GM23338 (cell line): ENCODE data around the gene DOP1A. TPM values are rescaled to one million over a fixed set of nuclear protein-coding genes. Genes with fewer than 3 reads are reported as not detected.

ENCODE experiments used
- ATAC-seq: fragments of 200-7000 bp; cut with Tn5 transposase; 3 replicates; pipeline ENCODE4 v1.9.1; 2020
- DNase-seq: peaks from one replicate; pipeline ENCODE4 v3.0.0-alpha.2; 2015; ENCODE audit warnings: low spot score
- H2AFZ ChIP-seq: fragments of 200-600 bp; sonication (generic); 2 replicates; pipeline ENCODE4 v1.8.0; 2016; ENCODE audit warnings: antibody characterized with exemption, mild to moderate bottlenecking, moderate library complexity
- H3F3A ChIP-seq: fragments of 200-600 bp; sonication (generic); replicated peaks from 2 replicates; pipeline ENCODE4 v1.8.0; 2017; ENCODE audit warnings: antibody characterized with exemption, mixed run types, low read depth
- H3K27ac ChIP-seq: fragments of 200-600 bp; sonication (generic); 2 replicates; pipeline ENCODE4 v1.6.1; 2016; ENCODE audit warnings: low read depth
- H3K27me3 ChIP-seq: fragments of 200-600 bp; sonication (generic); 2 replicates; pipeline ENCODE4 v1.8.0; 2016; ENCODE audit warnings: mild to moderate bottlenecking, mixed run types, moderate library complexity; ENCODE audit not compliant: insufficient read depth
- H3K36me3 ChIP-seq: fragments of 200-600 bp; sonication (generic); 2 replicates; pipeline ENCODE4 v1.8.0; 2016; ENCODE audit warnings: mild to moderate bottlenecking; ENCODE audit not compliant: insufficient read depth
- H3K4me1 ChIP-seq: fragments of 200-600 bp; sonication (generic); 2 replicates; pipeline ENCODE4 v1.8.0; 2016; ENCODE audit warnings: mild to moderate bottlenecking, moderate library complexity; ENCODE audit not compliant: insufficient read depth
- H3K4me2 ChIP-seq: fragments of 200-600 bp; sonication (generic); 2 replicates; pipeline ENCODE4 v1.7.1; 2017; ENCODE audit warnings: mixed run types
- H3K4me3 ChIP-seq: fragments of 200-600 bp; sonication (generic); 2 replicates; pipeline ENCODE4 v1.6.1; 2016; ENCODE audit warnings: mixed run types
- H3K79me2 ChIP-seq: fragments of 200-600 bp; sonication (generic); replicated peaks from 2 replicates; pipeline ENCODE4 v1.8.0; 2017; ENCODE audit warnings: mild to moderate bottlenecking; ENCODE audit not compliant: insufficient read depth
- H3K9me2 ChIP-seq: fragments of 200-600 bp; sonication (generic); 2 replicates; pipeline ENCODE4 v1.8.0; 2017; ENCODE audit not compliant: insufficient read depth
- H4K20me1 ChIP-seq: fragments of 200-600 bp; sonication (generic); replicated peaks from 2 replicates; pipeline ENCODE4 v1.8.0; 2017; ENCODE audit warnings: mild to moderate bottlenecking; ENCODE audit not compliant: insufficient read depth
- H3K27ac Mint-ChIP-seq: 2 replicates; pipeline ENCODE4 v1.8.0; 2020; ENCODE audit warnings: inconsistent platforms, mild to moderate bottlenecking, moderate library complexity, mixed read lengths
- H3K27me3 Mint-ChIP-seq: 3 replicates; pipeline ENCODE4 v1.8.0; 2022; ENCODE audit warnings: low read depth, mild to moderate bottlenecking, moderate library complexity, mixed read lengths, inconsistent platforms; ENCODE audit not compliant: insufficient read depth, poor library complexity
- H3K36me3 Mint-ChIP-seq: 3 replicates; pipeline ENCODE4 v1.8.0; 2021; ENCODE audit warnings: low read depth, mild to moderate bottlenecking, inconsistent platforms, moderate library complexity, mixed read lengths
- H3K4me1 Mint-ChIP-seq: 3 replicates; pipeline ENCODE4 v1.8.0; 2020; ENCODE audit warnings: mild to moderate bottlenecking, inconsistent platforms, mixed read lengths
- H3K4me3 Mint-ChIP-seq: 3 replicates; pipeline ENCODE4 v1.8.0; 2021; ENCODE audit warnings: moderate library complexity, mild to moderate bottlenecking, inconsistent platforms, mixed read lengths
- H3K9me3 Mint-ChIP-seq: 3 replicates; pipeline ENCODE4 v1.8.0; 2020; ENCODE audit warnings: moderate library complexity, mild to moderate bottlenecking, inconsistent platforms, mixed read lengths
- CREB1 ChIP-seq: fragments of 250-450 bp; sonication (Bioruptor Pico); IDR thresholded peaks from 2 replicates; pipeline ENCODE4 v1.5.0; 2020; ENCODE audit warnings: low read depth, mild to moderate bottlenecking, moderate library complexity
- EZH2 ChIP-seq: fragments of 200-600 bp; sonication (generic); IDR thresholded peaks from one replicate; pipeline ENCODE4 v1.8.0; 2017; ENCODE audit warnings: antibody characterized with exemption, mild to moderate bottlenecking, low read depth; ENCODE audit not compliant: unreplicated experiment
- EZH2phosphoT487 ChIP-seq: fragments of 200-600 bp; sonication (generic); IDR thresholded peaks from one replicate; pipeline ENCODE4 v1.8.1; 2018; ENCODE audit warnings: antibody characterized with exemption; ENCODE audit not compliant: unreplicated experiment
- JUNB ChIP-seq: IDR thresholded peaks from one replicate; pipeline ENCODE4 v1.6.1; 2016; ENCODE audit warnings: antibody characterized with exemption; ENCODE audit not compliant: unreplicated experiment
- NANOG ChIP-seq: IDR thresholded peaks from 2 replicates; pipeline ENCODE4 v1.6.1; 2016; ENCODE audit warnings: antibody characterized with exemption, borderline replicate concordance
- POLR2AphosphoS5 ChIP-seq: IDR thresholded peaks from 2 replicates; pipeline ENCODE4 v1.6.1; 2016; ENCODE audit warnings: antibody characterized with exemption, low read depth
- STAT1 ChIP-seq: IDR thresholded peaks from one replicate; pipeline ENCODE4 v1.6.1; 2016; ENCODE audit warnings: antibody characterized with exemption; ENCODE audit not compliant: unreplicated experiment
- ZNF114 ChIP-seq: fragments of 250-450 bp; sonication (Bioruptor Pico); IDR thresholded peaks from 2 replicates; pipeline ENCODE4 v1.5.0; 2020; ENCODE audit warnings: mild to moderate bottlenecking, moderate library complexity
- ZNF331 ChIP-seq: fragments of 250-450 bp; sonication (Bioruptor Pico); IDR thresholded peaks from 2 replicates; pipeline ENCODE4 v1.5.0; 2020; ENCODE audit warnings: low read depth, mild to moderate bottlenecking, moderate library complexity
- polyA plus RNA-seq: library from polyadenylated mRNA; unstranded; fragments of >200 nt; fragmentation: Nextera tagmentation; extraction: Ambion mirVana; gene quantifications from 2 replicates; pipeline ENCODE4 v1.2.1, GENCODE V29; 2016
- total RNA-seq: library from RNA; depleted of rRNA; stranded (reverse); fragments of >200 nt; shearing (Covaris generic); gene quantifications from 2 replicates; pipeline ENCODE4 v1.2.3, GENCODE V29; 2014
- TF ChIP-seq, protein P1 (sequence below), 2 experiments: fragments of 200-600 bp in 1 of 2; sonication (generic) in 1 of 2; conservative IDR thresholded peaks; 2 replicates each; pipeline versions ENCODE4 v1.5.1 to v1.6.1; 2016 to 2017; ENCODE audit warnings: antibody characterized with exemption in 2 of 2, low read depth in 2 of 2, mild to moderate bottlenecking in 2 of 2, moderate library complexity in 1 of 2
- TF ChIP-seq, protein P2 (sequence below): IDR thresholded peaks from one replicate; pipeline ENCODE4 v1.6.1; 2018; ENCODE audit warnings: antibody characterized with exemption; ENCODE audit not compliant: unreplicated experiment
- TF ChIP-seq, protein P3 (sequence below): IDR thresholded peaks from 2 replicates; pipeline ENCODE4 v1.6.1; 2016; ENCODE audit warnings: antibody characterized with exemption
- TF ChIP-seq, protein P4 (sequence below): fragments of 250-450 bp; sonication (Bioruptor Pico); IDR thresholded peaks from 2 replicates; pipeline ENCODE4 v1.5.0; 2020; ENCODE audit warnings: mild to moderate bottlenecking, moderate library complexity

DOP1A gene
- total and polyA plus RNA-seq, 2 experiments from 2014 or later: 3.9 to 18.6 TPM

DNA sequence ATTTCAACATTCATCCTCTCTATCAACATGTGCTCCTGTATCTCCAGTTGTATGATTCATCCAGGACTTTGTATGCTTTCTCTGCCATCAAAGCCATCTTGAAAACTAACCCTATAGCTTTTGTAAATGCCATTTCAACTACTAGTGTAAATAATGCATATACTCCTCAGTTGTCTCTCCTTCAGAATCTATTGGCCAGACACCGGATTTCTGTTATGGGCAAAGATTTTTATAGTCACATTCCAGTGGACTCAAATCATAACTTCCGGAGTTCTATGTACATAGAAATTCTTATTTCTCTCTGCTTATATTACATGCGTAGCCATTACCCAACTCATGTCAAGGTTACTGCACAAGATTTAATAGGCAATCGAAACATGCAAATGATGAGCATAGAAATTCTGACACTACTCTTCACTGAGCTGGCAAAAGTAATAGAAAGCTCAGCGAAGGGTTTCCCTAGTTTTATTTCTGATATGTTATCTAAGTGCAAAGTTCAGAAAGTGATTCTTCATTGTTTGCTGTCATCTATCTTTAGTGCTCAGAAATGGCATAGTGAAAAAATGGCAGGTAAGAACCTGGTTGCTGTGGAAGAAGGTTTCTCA lies 70.7 kb downstream of the DOP1A start:
- Histone ChIP-seq H3K27me3 (no peaks in the 10 kb centered on the region), H3K27ac (no peak overlapping the region), H3K79me2 (no peaks in the 10 kb centered on the region), H3K4me1 (no peaks in the 10 kb centered on the region), H3F3A (no peaks in the 10 kb centered on the region), H2AFZ (no peak overlapping the region), H3K9me2 (no peaks in the 10 kb centered on the region), H3K36me3 (peaks cover 3% of the 10 kb centered on the region; the same call in 1 of the 2 replicates), H3K4me3 (no peak overlapping the region), H3K4me2 (no peak overlapping the region), H4K20me1 (no peaks in the 10 kb centered on the region)
- no peaks in the 10 kb centered on the region for H3K27me3 Mint-ChIP-seq
- H3K4me3 Mint-ChIP-seq: no peak overlapping the region
- peaks cover 14% of the 10 kb centered on the region; the same call in 2 of the 3 replicates for H3K36me3 Mint-ChIP-seq
- H3K4me1 Mint-ChIP-seq: no peaks in the 10 kb centered on the region
- DNase-seq (no peak), ATAC-seq (no peak)
- H3K27ac Mint-ChIP-seq: no peak overlapping the region; the same call in 1 of the 2 replicates
- no peak for TF ChIP-seq ZNF331 (CRISPR knock-in tag)
- no peak for TF ChIP-seq EZH2
- TF ChIP-seq, protein P1, sequence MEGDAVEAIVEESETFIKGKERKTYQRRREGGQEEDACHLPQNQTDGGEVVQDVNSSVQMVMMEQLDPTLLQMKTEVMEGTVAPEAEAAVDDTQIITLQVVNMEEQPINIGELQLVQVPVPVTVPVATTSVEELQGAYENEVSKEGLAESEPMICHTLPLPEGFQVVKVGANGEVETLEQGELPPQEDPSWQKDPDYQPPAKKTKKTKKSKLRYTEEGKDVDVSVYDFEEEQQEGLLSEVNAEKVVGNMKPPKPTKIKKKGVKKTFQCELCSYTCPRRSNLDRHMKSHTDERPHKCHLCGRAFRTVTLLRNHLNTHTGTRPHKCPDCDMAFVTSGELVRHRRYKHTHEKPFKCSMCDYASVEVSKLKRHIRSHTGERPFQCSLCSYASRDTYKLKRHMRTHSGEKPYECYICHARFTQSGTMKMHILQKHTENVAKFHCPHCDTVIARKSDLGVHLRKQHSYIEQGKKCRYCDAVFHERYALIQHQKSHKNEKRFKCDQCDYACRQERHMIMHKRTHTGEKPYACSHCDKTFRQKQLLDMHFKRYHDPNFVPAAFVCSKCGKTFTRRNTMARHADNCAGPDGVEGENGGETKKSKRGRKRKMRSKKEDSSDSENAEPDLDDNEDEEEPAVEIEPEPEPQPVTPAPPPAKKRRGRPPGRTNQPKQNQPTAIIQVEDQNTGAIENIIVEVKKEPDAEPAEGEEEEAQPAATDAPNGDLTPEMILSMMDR (conservative IDR thresholded peaks at IDR 0.05; ENCODE audit: low read depth in 2 of 2): no peak
- TF ChIP-seq NANOG: no peak
- no peak for TF ChIP-seq ZNF114 (CRISPR knock-in tag)
- TF ChIP-seq CREB1 (CRISPR knock-in tag): no peak
- no peak for TF ChIP-seq STAT1
- TF ChIP-seq POLR2AphosphoS5: no peak
- TF ChIP-seq, protein P2, sequence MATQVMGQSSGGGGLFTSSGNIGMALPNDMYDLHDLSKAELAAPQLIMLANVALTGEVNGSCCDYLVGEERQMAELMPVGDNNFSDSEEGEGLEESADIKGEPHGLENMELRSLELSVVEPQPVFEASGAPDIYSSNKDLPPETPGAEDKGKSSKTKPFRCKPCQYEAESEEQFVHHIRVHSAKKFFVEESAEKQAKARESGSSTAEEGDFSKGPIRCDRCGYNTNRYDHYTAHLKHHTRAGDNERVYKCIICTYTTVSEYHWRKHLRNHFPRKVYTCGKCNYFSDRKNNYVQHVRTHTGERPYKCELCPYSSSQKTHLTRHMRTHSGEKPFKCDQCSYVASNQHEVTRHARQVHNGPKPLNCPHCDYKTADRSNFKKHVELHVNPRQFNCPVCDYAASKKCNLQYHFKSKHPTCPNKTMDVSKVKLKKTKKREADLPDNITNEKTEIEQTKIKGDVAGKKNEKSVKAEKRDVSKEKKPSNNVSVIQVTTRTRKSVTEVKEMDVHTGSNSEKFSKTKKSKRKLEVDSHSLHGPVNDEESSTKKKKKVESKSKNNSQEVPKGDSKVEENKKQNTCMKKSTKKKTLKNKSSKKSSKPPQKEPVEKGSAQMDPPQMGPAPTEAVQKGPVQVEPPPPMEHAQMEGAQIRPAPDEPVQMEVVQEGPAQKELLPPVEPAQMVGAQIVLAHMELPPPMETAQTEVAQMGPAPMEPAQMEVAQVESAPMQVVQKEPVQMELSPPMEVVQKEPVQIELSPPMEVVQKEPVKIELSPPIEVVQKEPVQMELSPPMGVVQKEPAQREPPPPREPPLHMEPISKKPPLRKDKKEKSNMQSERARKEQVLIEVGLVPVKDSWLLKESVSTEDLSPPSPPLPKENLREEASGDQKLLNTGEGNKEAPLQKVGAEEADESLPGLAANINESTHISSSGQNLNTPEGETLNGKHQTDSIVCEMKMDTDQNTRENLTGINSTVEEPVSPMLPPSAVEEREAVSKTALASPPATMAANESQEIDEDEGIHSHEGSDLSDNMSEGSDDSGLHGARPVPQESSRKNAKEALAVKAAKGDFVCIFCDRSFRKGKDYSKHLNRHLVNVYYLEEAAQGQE: no peak
- TF ChIP-seq JUNB: no peak
- TF ChIP-seq EZH2phosphoT487: no peak
- TF ChIP-seq, protein P3, sequence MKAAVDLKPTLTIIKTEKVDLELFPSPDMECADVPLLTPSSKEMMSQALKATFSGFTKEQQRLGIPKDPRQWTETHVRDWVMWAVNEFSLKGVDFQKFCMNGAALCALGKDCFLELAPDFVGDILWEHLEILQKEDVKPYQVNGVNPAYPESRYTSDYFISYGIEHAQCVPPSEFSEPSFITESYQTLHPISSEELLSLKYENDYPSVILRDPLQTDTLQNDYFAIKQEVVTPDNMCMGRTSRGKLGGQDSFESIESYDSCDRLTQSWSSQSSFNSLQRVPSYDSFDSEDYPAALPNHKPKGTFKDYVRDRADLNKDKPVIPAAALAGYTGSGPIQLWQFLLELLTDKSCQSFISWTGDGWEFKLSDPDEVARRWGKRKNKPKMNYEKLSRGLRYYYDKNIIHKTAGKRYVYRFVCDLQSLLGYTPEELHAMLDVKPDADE: no peak
- TF ChIP-seq, protein P4, sequence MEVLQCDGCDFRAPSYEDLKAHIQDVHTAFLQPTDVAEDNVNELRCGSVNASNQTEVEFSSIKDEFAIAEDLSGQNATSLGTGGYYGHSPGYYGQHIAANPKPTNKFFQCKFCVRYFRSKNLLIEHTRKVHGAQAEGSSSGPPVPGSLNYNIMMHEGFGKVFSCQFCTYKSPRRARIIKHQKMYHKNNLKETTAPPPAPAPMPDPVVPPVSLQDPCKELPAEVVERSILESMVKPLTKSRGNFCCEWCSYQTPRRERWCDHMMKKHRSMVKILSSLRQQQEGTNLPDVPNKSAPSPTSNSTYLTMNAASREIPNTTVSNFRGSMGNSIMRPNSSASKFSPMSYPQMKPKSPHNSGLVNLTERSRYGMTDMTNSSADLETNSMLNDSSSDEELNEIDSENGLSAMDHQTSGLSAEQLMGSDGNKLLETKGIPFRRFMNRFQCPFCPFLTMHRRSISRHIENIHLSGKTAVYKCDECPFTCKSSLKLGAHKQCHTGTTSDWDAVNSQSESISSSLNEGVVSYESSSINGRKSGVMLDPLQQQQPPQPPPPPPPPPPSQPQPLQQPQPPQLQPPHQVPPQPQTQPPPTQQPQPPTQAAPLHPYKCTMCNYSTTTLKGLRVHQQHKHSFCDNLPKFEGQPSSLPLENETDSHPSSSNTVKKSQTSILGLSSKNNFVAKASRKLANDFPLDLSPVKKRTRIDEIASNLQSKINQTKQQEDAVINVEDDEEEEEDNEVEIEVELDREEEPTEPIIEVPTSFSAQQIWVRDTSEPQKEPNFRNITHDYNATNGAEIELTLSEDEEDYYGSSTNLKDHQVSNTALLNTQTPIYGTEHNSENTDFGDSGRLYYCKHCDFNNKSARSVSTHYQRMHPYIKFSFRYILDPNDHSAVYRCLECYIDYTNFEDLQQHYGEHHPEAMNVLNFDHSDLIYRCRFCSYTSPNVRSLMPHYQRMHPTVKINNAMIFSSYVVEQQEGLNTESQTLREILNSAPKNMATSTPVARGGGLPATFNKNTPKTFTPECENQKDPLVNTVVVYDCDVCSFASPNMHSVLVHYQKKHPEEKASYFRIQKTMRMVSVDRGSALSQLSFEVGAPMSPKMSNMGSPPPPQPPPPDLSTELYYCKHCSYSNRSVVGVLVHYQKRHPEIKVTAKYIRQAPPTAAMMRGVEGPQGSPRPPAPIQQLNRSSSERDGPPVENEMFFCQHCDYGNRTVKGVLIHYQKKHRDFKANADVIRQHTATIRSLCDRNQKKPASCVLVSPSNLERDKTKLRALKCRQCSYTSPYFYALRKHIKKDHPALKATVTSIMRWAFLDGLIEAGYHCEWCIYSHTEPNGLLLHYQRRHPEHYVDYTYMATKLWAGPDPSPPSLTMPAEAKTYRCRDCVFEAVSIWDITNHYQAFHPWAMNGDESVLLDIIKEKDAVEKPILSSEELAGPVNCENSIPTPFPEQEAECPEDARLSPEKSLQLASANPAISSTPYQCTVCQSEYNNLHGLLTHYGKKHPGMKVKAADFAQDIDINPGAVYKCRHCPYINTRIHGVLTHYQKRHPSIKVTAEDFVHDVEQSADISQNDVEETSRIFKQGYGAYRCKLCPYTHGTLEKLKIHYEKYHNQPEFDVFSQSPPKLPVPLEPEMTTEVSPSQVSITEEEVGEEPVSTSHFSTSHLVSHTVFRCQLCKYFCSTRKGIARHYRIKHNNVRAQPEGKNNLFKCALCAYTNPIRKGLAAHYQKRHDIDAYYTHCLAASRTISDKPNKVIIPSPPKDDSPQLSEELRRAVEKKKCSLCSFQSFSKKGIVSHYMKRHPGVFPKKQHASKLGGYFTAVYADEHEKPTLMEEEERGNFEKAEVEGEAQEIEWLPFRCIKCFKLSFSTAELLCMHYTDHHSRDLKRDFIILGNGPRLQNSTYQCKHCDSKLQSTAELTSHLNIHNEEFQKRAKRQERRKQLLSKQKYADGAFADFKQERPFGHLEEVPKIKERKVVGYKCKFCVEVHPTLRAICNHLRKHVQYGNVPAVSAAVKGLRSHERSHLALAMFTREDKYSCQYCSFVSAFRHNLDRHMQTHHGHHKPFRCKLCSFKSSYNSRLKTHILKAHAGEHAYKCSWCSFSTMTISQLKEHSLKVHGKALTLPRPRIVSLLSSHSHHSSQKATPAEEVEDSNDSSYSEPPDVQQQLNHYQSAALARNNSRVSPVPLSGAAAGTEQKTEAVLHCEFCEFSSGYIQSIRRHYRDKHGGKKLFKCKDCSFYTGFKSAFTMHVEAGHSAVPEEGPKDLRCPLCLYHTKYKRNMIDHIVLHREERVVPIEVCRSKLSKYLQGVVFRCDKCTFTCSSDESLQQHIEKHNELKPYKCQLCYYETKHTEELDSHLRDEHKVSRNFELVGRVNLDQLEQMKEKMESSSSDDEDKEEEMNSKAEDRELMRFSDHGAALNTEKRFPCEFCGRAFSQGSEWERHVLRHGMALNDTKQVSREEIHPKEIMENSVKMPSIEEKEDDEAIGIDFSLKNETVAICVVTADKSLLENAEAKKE (CRISPR knock-in tag): no peak
- no peaks in the 10 kb centered on the region for H3K9me3 Mint-ChIP-seq
